IgD-negative memory B cell (primary cell): ENCODE data around the gene MPPED1. TPM values are rescaled to one million over a fixed set of nuclear protein-coding genes. Genes with fewer than 3 reads are reported as not detected.

Source experiments
- H3K27ac Mint-ChIP-seq, 3 donors: one replicate each; pipeline ENCODE4 v1.8.0; 2020 to 2022; ENCODE audit warnings: mild to moderate bottlenecking in 3 of 3, mixed read lengths in 3 of 3, moderate library complexity in 1 of 3
- H3K27me3 Mint-ChIP-seq: one replicate; pipeline ENCODE4 v1.8.0; 2021; ENCODE audit warnings: mixed read lengths
- H3K36me3 Mint-ChIP-seq: one replicate; pipeline ENCODE4 v1.8.0; 2020; ENCODE audit warnings: mild to moderate bottlenecking, mixed read lengths
- H3K4me1 Mint-ChIP-seq, 3 donors: one replicate each; pipeline ENCODE4 v1.8.0; 2020 to 2022; ENCODE audit warnings: mixed read lengths in 3 of 3, mild to moderate bottlenecking in 1 of 3
- H3K4me3 Mint-ChIP-seq, 4 donors: one replicate each; pipeline ENCODE4 v1.8.0; 2020 to 2022; ENCODE audit warnings: mild to moderate bottlenecking in 4 of 4, mixed read lengths in 4 of 4, moderate library complexity in 3 of 4
- H3K9me3 Mint-ChIP-seq, 3 donors: one replicate each; pipeline ENCODE4 v1.8.0; 2020 to 2021; ENCODE audit warnings: mixed read lengths in 3 of 3, mild to moderate bottlenecking in 1 of 3
- polyA plus RNA-seq: library from polyadenylated mRNA; unstranded; fragments of 300-500 nt; fragmentation: Illumina TruSeq; gene quantifications from one replicate; pipeline ENCODE4 v1.2.3, GENCODE V29; 2021

Gene MPPED1
- polyA plus RNA-seq, 1 donor from 2014 or later: not detected

DNA sequence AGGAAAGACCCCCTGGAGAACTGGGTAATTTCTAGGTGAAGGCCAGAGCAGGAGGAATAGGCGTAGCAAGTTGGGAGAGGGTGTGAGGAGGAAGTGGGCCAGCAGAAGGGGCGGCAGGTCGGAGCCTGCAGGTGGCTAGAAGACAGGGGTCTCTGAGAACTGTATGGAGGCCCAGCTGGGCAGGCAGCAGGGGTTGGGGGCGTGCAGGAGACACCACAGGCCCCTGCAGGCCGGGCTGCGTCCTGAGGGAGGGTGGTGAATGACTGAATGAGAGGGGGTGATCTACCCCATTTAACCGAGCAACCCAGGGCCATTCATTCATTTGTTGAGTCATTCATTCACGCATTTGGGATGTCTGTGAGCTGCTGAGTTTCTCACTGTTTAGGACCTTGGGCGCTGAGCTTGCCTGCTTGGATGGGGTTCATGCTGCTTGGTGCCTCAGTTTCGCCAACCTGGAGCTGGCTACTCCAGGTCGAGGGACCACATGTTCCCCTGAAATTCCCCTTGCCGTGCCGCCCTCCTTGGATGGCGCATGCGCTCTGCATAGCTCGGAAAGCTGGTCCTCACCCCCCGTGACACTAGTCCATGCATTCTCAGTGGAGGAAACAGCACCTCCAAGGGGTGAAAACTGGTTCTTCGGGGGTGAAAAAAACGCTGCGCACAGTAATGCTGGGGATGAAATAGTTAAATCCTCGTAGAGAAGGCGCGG is 15.6 kb downstream of the MPPED1 start:
- Mint-ChIP-seq H3K27ac (no peak overlapping the region), H3K4me1 (no peaks in the 10 kb centered on the region), H3K36me3 (peaks cover 2% of the 10 kb centered on the region), H3K4me3 (no peak overlapping the region), H3K27me3 (peaks cover 33% of the 10 kb centered on the region), H3K9me3 (no peaks in the 10 kb centered on the region)

DNA sequence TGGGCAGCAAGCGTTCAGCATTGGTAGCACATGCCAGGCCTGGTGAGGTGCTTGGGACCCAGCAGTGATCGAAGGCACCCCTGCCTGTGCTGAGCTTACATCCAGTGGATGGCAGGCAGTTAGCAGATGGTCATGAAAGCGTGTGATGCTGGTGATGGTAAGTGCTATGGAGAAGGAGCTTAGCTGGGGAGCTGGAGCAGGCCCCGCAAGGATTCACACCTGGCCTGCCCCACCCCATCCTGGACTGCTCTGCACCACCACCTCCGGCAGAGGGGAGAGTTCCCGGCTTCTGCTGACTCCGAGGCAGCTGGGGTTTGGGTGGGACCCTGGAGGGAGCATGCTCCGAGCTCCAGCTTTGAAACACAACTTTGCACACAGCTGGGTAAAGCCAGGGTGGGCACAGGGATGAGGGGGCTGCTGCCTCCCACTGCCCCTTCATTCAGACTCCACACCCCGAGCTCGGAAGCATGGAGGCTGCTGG is 16.2 kb downstream of the MPPED1 start:
- H3K4me3 Mint-ChIP-seq: no peak overlapping the region
- H3K4me1 Mint-ChIP-seq: no peaks in the 10 kb centered on the region
- no peak overlapping the region for H3K27ac Mint-ChIP-seq
- peaks cover 2% of the 10 kb centered on the region for H3K36me3 Mint-ChIP-seq
- no peaks in the 10 kb centered on the region for H3K9me3 Mint-ChIP-seq
- H3K27me3 Mint-ChIP-seq: peaks cover 33% of the 10 kb centered on the region

GRCh38 chr22:43428521-43428920 is 16.7 kb downstream of the MPPED1 start:
- Mint-ChIP-seq H3K9me3 (no peaks in the 10 kb centered on the region), H3K36me3 (peaks cover 2% of the 10 kb centered on the region), H3K4me3 (no peak overlapping the region), H3K27me3 (peaks cover 30% of the 10 kb centered on the region), H3K4me1 (no peaks in the 10 kb centered on the region), H3K27ac (no peak overlapping the region)

DNA sequence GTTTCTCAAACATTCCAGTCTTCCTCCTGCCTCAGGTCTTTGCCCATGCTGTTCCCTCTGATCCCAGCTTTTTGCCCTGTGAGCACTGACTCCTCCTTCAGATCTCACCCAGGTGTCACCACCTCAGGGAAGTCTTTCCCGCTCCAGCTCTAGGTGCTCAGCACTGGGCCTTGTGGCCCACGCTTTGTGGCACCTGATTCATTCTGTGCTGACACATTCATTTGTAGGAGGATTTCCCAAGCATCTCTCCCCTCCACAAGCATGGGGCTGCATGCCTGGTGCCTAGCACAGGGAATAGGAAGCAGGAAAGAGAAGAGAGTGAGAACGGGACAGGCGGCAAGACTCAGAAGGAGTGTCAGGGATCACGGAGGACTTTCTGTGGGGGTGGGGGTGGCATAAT is 17.6 kb downstream of the MPPED1 start:
- H3K36me3 Mint-ChIP-seq: peaks cover 2% of the 10 kb centered on the region
- no peaks in the 10 kb centered on the region for H3K4me1 Mint-ChIP-seq
- peaks cover 26% of the 10 kb centered on the region for H3K27me3 Mint-ChIP-seq
- H3K27ac Mint-ChIP-seq: no peak overlapping the region
- no peak overlapping the region for H3K4me3 Mint-ChIP-seq
- no peaks in the 10 kb centered on the region for H3K9me3 Mint-ChIP-seq

DNA sequence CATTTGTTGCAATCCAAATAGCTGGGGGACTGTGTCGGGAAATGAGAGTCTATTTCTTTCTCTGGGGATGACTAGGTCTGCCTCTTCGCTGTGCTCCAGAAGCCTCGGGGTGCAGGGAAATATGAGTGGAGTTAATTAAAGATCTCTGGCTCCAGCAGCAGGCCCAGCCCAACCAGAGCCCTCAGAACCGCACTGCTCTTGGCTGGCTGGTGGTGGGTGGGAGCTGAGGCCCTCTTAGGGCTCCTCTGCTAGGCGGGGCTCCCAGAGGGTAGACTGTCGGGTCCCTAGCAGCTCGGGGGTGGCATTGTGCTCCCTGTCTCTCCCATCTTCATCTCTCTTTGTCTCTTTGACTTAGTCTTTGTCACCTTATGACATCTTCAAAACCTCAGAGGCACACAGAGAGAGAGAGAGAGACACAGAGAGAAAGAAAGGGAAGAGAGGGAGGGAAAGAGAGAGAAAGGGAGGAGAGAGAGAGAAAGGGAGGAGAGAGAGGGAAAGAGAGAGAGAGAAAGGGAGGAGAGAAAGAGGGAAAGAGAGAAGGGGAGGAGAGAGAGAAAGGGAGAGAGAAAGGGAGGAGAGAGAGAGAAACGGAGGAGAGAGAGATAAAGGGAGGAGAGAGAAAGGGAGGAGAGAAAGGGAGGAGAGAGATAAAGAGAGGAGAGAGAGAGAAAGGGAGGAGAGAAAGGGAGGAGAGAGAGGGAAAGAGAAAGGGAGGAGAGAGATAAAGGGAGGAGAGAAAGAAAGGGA is 20.2 kb downstream of the MPPED1 start:
- H3K9me3 Mint-ChIP-seq: no peaks in the 10 kb centered on the region
- H3K27ac Mint-ChIP-seq: no peak overlapping the region
- H3K4me3 Mint-ChIP-seq: no peak overlapping the region
- H3K27me3 Mint-ChIP-seq: peaks cover 24% of the 10 kb centered on the region
- H3K4me1 Mint-ChIP-seq: no peaks in the 10 kb centered on the region
- H3K36me3 Mint-ChIP-seq: peaks cover 2% of the 10 kb centered on the region

DNA sequence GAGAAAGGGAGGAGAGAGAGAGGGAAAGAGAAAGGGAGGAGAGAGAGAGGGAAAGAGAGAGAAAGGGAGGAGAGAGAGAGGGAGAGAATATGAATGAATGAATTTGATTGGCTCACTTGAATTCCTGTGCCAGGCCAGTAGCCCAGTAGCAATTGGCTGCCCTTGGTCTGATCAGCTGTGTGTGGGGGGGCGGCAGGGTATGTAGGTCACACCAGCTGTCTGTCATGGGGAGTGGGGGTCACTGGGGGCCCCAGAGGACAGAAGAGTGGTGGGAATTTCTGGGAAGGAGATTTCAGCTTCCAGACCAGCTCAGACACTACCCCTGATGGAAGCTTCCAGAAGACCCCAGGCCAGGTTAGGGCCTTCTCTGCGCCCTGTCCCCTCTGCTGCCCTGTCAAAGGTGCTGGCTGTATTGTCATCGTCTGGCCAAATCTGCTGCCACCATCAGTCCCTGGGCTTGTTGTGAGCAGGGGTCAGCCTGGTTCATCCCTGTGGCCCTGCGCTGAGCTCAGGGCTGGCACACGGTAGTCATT is 21.1 kb downstream of the MPPED1 start:
- no peak overlapping the region for H3K27ac Mint-ChIP-seq
- H3K27me3 Mint-ChIP-seq: peaks cover 28% of the 10 kb centered on the region
- no peaks in the 10 kb centered on the region for H3K4me1 Mint-ChIP-seq
- no peak overlapping the region for H3K4me3 Mint-ChIP-seq
- H3K9me3 Mint-ChIP-seq: no peaks in the 10 kb centered on the region
- peaks cover 2% of the 10 kb centered on the region for H3K36me3 Mint-ChIP-seq

DNA sequence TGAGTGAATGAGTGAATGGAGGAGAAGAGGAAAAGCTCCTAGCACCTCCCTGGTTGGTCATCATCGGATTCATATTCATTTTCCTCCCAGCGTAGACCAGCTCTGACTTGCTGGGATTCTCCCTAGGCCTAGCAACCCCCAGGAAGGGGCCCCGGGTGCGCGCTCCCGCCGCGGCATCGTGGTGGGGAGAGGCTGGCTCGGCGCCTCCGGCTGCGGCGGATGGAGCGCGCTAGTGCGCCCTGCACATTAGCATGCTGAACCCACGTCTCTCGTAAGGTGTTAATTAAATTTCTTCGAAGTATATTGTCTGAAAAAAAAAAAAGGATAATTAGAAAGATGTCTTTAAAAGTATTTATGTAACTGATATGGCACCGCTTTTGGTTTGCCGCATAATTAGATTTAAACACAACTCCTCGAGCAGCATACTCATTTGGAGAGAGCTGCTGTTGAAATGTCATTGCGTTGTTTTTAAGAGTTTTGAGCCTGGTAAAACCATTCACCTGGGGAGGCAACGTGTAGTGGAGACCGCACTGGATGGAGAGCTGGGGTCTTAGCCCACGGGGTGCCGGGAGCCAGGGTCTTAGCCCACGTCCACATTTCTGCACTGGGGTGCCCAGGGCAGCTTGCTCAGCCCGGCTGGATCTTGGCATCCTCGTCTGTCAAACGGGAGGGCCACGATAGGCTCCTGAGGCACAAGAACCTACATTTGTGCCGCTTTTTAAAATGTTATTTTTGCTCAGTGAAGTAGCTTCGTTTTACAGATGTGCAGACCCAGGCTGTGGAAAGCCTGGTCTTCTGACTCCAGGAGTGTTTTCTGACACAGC is 21.8 kb downstream of the MPPED1 start:
- Mint-ChIP-seq H3K9me3 (no peaks in the 10 kb centered on the region), H3K4me1 (no peaks in the 10 kb centered on the region), H3K27me3 (peaks cover 27% of the 10 kb centered on the region), H3K27ac (no peak overlapping the region), H3K36me3 (peaks cover 2% of the 10 kb centered on the region), H3K4me3 (no peak overlapping the region)

- Mint-ChIP-seq H3K9me3 (no peaks in the 10 kb centered on the region), H3K27me3 (peaks cover 24% of the 10 kb centered on the region), H3K4me3 (no peak overlapping the region), H3K27ac (no peak overlapping the region), H3K36me3 (peaks cover under 1% of the 10 kb centered on the region), H3K4me1 (no peaks in the 10 kb centered on the region)
These were observed 22.6 kb downstream of the MPPED1 start for GRCh38 chr22:43434275-43434927.

GRCh38 chr22:43434928-43435311 is 23.1 kb downstream of the MPPED1 start:
- no peaks in the 10 kb centered on the region for H3K36me3 Mint-ChIP-seq
- no peaks in the 10 kb centered on the region for H3K9me3 Mint-ChIP-seq
- peaks cover 19% of the 10 kb centered on the region for H3K27me3 Mint-ChIP-seq
- H3K4me1 Mint-ChIP-seq: no peaks in the 10 kb centered on the region
- no peak overlapping the region for H3K27ac Mint-ChIP-seq
- no peak overlapping the region for H3K4me3 Mint-ChIP-seq

GRCh38 chr22:43435851-43436811 is 24.3 kb downstream of the MPPED1 start:
- no peak overlapping the region for H3K27ac Mint-ChIP-seq
- no peaks in the 10 kb centered on the region for H3K36me3 Mint-ChIP-seq
- peaks cover 11% of the 10 kb centered on the region for H3K27me3 Mint-ChIP-seq
- peaks cover 0 to 2% (median 0%) of the 10 kb centered on the region in 3 donors for H3K4me1 Mint-ChIP-seq
- H3K9me3 Mint-ChIP-seq: no peaks in the 10 kb centered on the region
- no peak overlapping the region for H3K4me3 Mint-ChIP-seq

DNA sequence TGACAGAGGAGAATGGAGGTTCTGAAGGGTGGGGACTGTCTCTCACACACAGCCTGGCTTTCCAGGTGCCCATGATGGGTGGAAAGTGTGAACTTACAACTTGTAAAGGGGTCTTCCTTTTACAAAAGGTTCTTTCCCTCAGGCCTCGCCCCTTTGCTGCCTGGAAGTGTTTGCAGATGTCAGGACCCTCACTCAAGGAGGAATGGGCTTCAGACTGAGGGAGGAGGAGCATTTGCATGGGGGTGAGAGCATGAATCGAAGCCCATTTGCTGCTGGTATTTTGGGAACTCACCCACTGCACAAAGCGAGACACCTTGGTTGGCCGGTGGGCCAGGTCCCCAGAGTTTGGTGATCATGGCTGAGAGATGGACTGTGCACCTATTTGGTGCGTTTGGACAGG is 25.1 kb downstream of the MPPED1 start:
- H3K27ac Mint-ChIP-seq: no peak overlapping the region
- no peaks in the 10 kb centered on the region for H3K36me3 Mint-ChIP-seq
- H3K9me3 Mint-ChIP-seq: no peaks in the 10 kb centered on the region
- peaks cover 6% of the 10 kb centered on the region for H3K27me3 Mint-ChIP-seq
- H3K4me1 Mint-ChIP-seq: peaks cover 0 to 2% (median 0%) of the 10 kb centered on the region in 3 donors
- no peak overlapping the region for H3K4me3 Mint-ChIP-seq

DNA sequence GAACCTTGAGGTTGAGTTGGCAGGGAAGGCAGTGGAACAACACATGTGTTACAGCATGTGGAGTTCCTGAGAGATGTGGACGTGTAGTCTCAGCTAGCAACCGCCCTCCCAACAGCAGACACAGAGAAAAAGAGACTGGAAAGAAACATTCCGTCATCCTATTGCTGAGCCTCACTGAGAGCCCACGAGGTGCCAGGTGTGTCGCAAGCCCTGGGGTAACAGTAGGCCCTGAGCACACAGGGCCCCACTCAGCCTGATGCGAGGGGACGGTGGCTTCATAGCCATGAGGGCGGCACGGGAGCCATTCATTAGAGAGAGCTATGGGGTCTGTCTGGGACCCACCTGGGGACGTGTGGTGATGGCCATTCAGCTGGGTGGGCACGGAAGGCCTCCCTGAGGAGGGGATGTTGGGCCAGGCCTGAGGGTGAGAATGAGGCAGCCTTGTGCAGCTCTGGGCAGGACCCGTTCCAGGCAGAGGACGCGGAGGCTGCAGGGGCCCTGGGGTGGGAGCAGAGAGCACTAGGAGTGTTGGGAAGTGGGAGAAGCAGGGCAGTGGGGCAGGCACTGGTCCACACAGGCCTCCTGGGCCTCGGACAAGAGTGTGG is 26.2 kb downstream of the MPPED1 start:
- Mint-ChIP-seq H3K36me3 (no peaks in the 10 kb centered on the region), H3K27me3 (peaks cover 8% of the 10 kb centered on the region), H3K27ac (no peak overlapping the region), H3K4me1 (peaks cover 0 to 2% (median 0%) of the 10 kb centered on the region in 3 donors), H3K4me3 (no peak overlapping the region), H3K9me3 (no peaks in the 10 kb centered on the region)

DNA sequence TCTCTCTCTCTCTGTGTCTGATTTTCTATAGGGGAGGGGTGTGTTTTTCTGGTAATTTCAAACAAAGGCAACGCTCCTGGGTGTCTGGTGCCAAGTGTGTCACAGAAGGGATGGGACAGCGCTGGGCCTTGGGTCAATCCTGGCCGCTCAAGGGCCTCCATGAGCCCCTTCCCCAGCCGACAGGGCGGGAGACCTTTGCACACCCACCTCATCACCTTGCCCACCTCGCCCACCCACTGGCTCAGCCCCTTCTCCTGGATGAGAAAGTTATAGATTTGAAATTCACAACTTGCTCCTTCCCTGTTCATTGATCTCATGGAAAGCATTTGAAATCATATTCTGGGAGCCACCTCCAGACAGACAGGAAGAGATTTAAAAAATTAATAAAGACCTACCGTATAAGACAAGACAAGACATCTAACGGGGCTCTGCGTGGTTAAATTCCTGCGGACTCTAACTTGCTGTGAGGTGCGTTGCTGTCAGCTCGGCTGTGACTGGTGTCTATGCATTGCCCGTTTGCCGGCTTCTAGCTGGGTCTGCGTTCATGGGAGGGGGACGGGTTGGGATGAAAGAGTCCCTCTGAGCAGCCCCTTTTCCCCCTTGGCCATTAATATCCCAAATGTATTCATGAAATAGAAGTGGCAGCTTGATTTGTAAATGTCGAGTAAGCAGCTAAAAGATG is 27.0 kb downstream of the MPPED1 start:
- Mint-ChIP-seq H3K4me1 (peaks cover 0 to 2% (median 0%) of the 10 kb centered on the region in 3 donors), H3K4me3 (no peak overlapping the region), H3K9me3 (no peaks in the 10 kb centered on the region), H3K27me3 (peaks cover 10% of the 10 kb centered on the region), H3K36me3 (no peaks in the 10 kb centered on the region), H3K27ac (no peak overlapping the region)
